ENCODE data around the gene SPO11. TPM values are rescaled to one million over a fixed set of nuclear protein-coding genes. Genes with fewer than 3 reads are reported as not detected.

SPO11 gene
- total RNA-seq, 1 experiment from 2014 or later, result not detected

- Histone ChIP-seq H3K27me3 (ENCODE audit: insufficient read depth, low read depth) (no peaks in the 10 kb centered on the region), H3K27ac (no peak overlapping the region), H3K4me1 (replicated peaks; ENCODE audit: insufficient read depth) (peaks cover 24% of the 10 kb centered on the region), H3K4me2 (no peak overlapping the region), H3K79me2 (ENCODE audit: low read depth) (no peaks in the 10 kb centered on the region), H4K20me1 (ENCODE audit: insufficient read depth) (no peaks in the 10 kb centered on the region), H3K4me3 (no peak overlapping the region), H2AFZ (no peak overlapping the region), H3K9me2 (ENCODE audit: insufficient read depth) (no peaks in the 10 kb centered on the region), H3F3A (ENCODE audit: insufficient read depth, low read depth) (no peaks in the 10 kb centered on the region), H3K9me3 (ENCODE audit: insufficient read depth, low read depth) (no peaks in the 10 kb centered on the region), H3K36me3 (ENCODE audit: low read depth) (no peaks in the 10 kb centered on the region)
- intact Hi-C loops (cut with micrococcal nuclease; ENCODE audit: unreplicated experiment), result no loop called here
- no TSS peak for BruUV-seq (replicated peaks)
- no peak for DNase-seq
- ChIA-PET POLR2A (ENCODE audit: unreplicated experiment) (no interaction called here), CTCF (no interaction called here)
- TF ChIP-seq CTCF (conservative IDR thresholded peaks at IDR 0.05), result no peak
- TF ChIP-seq EZH2 (IDR thresholded peaks at IDR 0.05; ENCODE audit: low read depth), result no peak
These were observed 16.4 kb upstream of the SPO11 start for GRCh38 chr20:57313230-57313629.

GRCh38 chr20:57313951-57314350 lies 15.7 kb upstream of the SPO11 start:
- POLR2A ChIA-PET (ENCODE audit: unreplicated experiment), result no interaction called here

GRCh38 chr20:57315083-57315975 lies 14.3 kb upstream of the SPO11 start:
- Histone ChIP-seq H2AFZ (no peak overlapping the region), H3K27ac (no peak overlapping the region), H3K27me3 (ENCODE audit: insufficient read depth, low read depth) (no peaks in the 10 kb centered on the region), H4K20me1 (ENCODE audit: insufficient read depth) (no peaks in the 10 kb centered on the region), H3K4me1 (replicated peaks; ENCODE audit: insufficient read depth) (peaks cover 10% of the 10 kb centered on the region), H3K79me2 (ENCODE audit: low read depth) (no peaks in the 10 kb centered on the region), H3K9me3 (ENCODE audit: insufficient read depth, low read depth) (no peaks in the 10 kb centered on the region), H3K4me2 (no peak overlapping the region), H3K4me3 (no peak overlapping the region), H3K36me3 (ENCODE audit: low read depth) (no peaks in the 10 kb centered on the region), H3K9me2 (ENCODE audit: insufficient read depth) (no peaks in the 10 kb centered on the region), H3F3A (ENCODE audit: insufficient read depth, low read depth) (no peaks in the 10 kb centered on the region)
- CTCF ChIA-PET, result no interaction called here
- intact Hi-C loops (cut with micrococcal nuclease; ENCODE audit: unreplicated experiment), result no loop called here
- TF ChIP-seq EZH2 (IDR thresholded peaks at IDR 0.05; ENCODE audit: low read depth) (no peak), CTCF (conservative IDR thresholded peaks at IDR 0.05) (no peak)
- POLR2A ChIA-PET (ENCODE audit: unreplicated experiment), result interaction anchor here (0.7 kb wide), 1 partner anchor 25 kb away, joined by 6 read pairs; no protein-coding TSS in a partner anchor
- no TSS peak for BruUV-seq (replicated peaks)
- no peak for DNase-seq

More at GRCh38 chr20:57313951-57314350, 15.7 kb upstream of the SPO11 start:
- TF ChIP-seq EZH2 (IDR thresholded peaks at IDR 0.05; ENCODE audit: low read depth), result no peak
- TF ChIP-seq CTCF (conservative IDR thresholded peaks at IDR 0.05), result no peak
- Histone ChIP-seq H4K20me1 (ENCODE audit: insufficient read depth) (no peaks in the 10 kb centered on the region), H3K4me3 (no peak overlapping the region), H2AFZ (no peak overlapping the region), H3F3A (ENCODE audit: insufficient read depth, low read depth) (no peaks in the 10 kb centered on the region), H3K4me1 (replicated peaks; ENCODE audit: insufficient read depth) (peaks cover 16% of the 10 kb centered on the region), H3K9me2 (ENCODE audit: insufficient read depth) (no peaks in the 10 kb centered on the region), H3K4me2 (no peak overlapping the region), H3K36me3 (ENCODE audit: low read depth) (no peaks in the 10 kb centered on the region), H3K27me3 (ENCODE audit: insufficient read depth, low read depth) (no peaks in the 10 kb centered on the region), H3K27ac (no peak overlapping the region), H3K9me3 (ENCODE audit: insufficient read depth, low read depth) (no peaks in the 10 kb centered on the region), H3K79me2 (ENCODE audit: low read depth) (no peaks in the 10 kb centered on the region)
- DNase-seq, result no peak
- CTCF ChIA-PET, result no interaction called here
- intact Hi-C loops (cut with micrococcal nuclease; ENCODE audit: unreplicated experiment), result no loop called here
- BruUV-seq (replicated peaks), result no TSS peak
